Measurements from ENCODE around the gene USP3. TPM values are rescaled to one million over a fixed set of nuclear protein-coding genes. Genes with fewer than 3 reads are reported as not detected.

Gene USP3
- total and polyA plus RNA-seq, 2 of the 4 experiments (the other 2 are of a cell fraction) = 17.3 to 52.3 TPM

GRCh38 chr15:63480441-63480821 is 24.0 kb upstream of the USP3 start:
- Histone ChIP-seq H3K9ac (ENCODE audit: low read depth, low read length) (no peak overlapping the region), H3K27ac (ENCODE audit: insufficient read depth, low read length) (no peak overlapping the region), H3K4me3 (ENCODE audit: insufficient read depth, low read depth, low read length) (no peak overlapping the region), H3K18ac (ENCODE audit: low read depth, low read length) (peak overlapping the region; percentile 90), H2BK15ac (ENCODE audit: low read depth, low read length) (peak overlapping the region; percentile 100), H3K4ac (ENCODE audit: low read depth, low read length) (peak overlapping the region; percentile 80), H4K20me1 (ENCODE audit: insufficient read depth, low read length) (no peaks in the 10 kb centered on the region), H3K79me1 (ENCODE audit: low read depth in 1 of 2, low read length in 2 of 2) (peaks cover 0 to 9% of the 10 kb centered on the region in 2 experiments; a peak in 1 of 4 replicates), H3K23ac (ENCODE audit: low read depth, low read length) (peak overlapping the region; percentile 67), H3K27me3 (ENCODE audit: control insufficient read depth, insufficient read depth, low read length) (no peaks in the 10 kb centered on the region), H4K8ac (ENCODE audit: low read depth in 2 of 2, low read length in 2 of 2) (peak overlapping the region in 1 of 2 experiments; percentile 81; a peak in 2 of 4 replicates), H2BK5ac (ENCODE audit: low read depth, low read length, poor library complexity, severe bottlenecking) (peak overlapping the region; percentile 44), H4K91ac (ENCODE audit: insufficient read depth, low read depth, low read length) (peak overlapping the region; percentile 88), H3K9me1 (ENCODE audit: insufficient read depth, low read length) (peaks cover 33% of the 10 kb centered on the region), H2AFZ (replicated peaks; ENCODE audit: low read length, poor library complexity) (peak overlapping the region; percentile 16), H3K56ac (ENCODE audit: extremely low read depth, insufficient read depth, low read length) (no peak overlapping the region), H2AK5ac (ENCODE audit: low read depth, low read length) (peak overlapping the region; percentile 99), H2BK20ac (ENCODE audit: low read depth, low read length) (peak overlapping the region; percentile 97), H3K4me1 (ENCODE audit: control insufficient read depth, insufficient read depth, low read length) (peaks cover 31% of the 10 kb centered on the region), H2AK9ac (replicated peaks; ENCODE audit: low read depth, low read length, poor library complexity) (peak overlapping the region; percentile 63), H3K36me3 (ENCODE audit: control insufficient read depth, insufficient read depth, low read length) (no peaks in the 10 kb centered on the region), H3K9me3 (ENCODE audit: control insufficient read depth, insufficient read depth, low read length) (no peaks in the 10 kb centered on the region), H2BK120ac (ENCODE audit: low read depth, low read length) (peak overlapping the region; percentile 78), H4K5ac (ENCODE audit: low read depth, low read length) (peak overlapping the region; percentile 72; the same call in 1 of the 2 replicates), H3K14ac (replicated peaks; ENCODE audit: low read depth, low read length) (peak overlapping the region; percentile 77), H3K4me2 (ENCODE audit: low read depth, low read length) (no peak overlapping the region)
- intact Hi-C loops (cut with micrococcal nuclease) (no loop called here), in situ Hi-C loops (cut with MboI; ENCODE audit: low sequenced_read_pairs) (no loop called here), dilution Hi-C loops (cut with HindIII; ENCODE audit: low sequenced_read_pairs, unreplicated experiment) (no loop called here)
- ATAC-seq (ENCODE audit: low read depth) (no peak), DNase-seq (no peak)
- no TSS peak for BruUV-seq (replicated peaks)
- POLR2A ChIA-PET (ENCODE audit: unreplicated experiment) = no interaction called here
- no CpG with 5 or more reads among the region's 2 CpGs for WGBS, 2 experiments (ENCODE audit: extremely low coverage in 2 of 2, insufficient read length in 1 of 2)
- CTCF ChIA-PET = no interaction called here
- TF ChIP-seq MAZ (IDR thresholded peaks at IDR 0.05; ENCODE audit: borderline replicate concordance, low read depth, low read length) (no peak), BHLHE40 (IDR thresholded peaks at IDR 0.05; ENCODE audit: low read depth, low read length) (no peak), POLR2A (IDR thresholded peaks at IDR 0.05; ENCODE audit: low read depth, low read length) (no peak; the same call in 1 of the 2 replicates), SMC3 (IDR thresholded peaks at IDR 0.05; ENCODE audit: low read depth, low read length) (no peak), NFE2L2 (IDR thresholded peaks at IDR 0.05; ENCODE audit: low read depth, low read length) (no peak)
